Measurements from ENCODE around the gene STYXL1. TPM values are rescaled to one million over a fixed set of nuclear protein-coding genes. Genes with fewer than 3 reads are reported as not detected.
A peak's percentile ranks its signal among the peaks of the same experiment; 100 is the strongest.

STYXL1 gene
- total RNA-seq, 6 experiments from 2014 or later: 13.8 to 28.5 (median 21.2) TPM

- no peak for ATAC-seq
- intact Hi-C loops (cut with DNase I): no loop called here
- no peak for TF ChIP-seq POLR2A (IDR thresholded peaks at IDR 0.05)
- TF ChIP-seq CTCF (IDR thresholded peaks at IDR 0.05): no peak
- Histone ChIP-seq H3K4me3 (no peak overlapping the region), H3K27me3 (no peaks in the 10 kb centered on the region), H3K36me3 (peaks cover 0 to 19% (median 9%) of the 10 kb centered on the region in 4 donors), H3K9me3 (no peaks in the 10 kb centered on the region), H3K27ac (peak overlapping the region in 2 of 3 donors; percentile 62 to 96), H3K4me1 (peaks cover 0 to 80% (median 32%) of the 10 kb centered on the region in 4 donors)
- no peak for DNase-seq
- 65% methylated on average over 6 of the region's 9 CpGs for WGBS (ENCODE audit: insufficient coverage, low coverage, low lambda C conversion rate, missing lambda C conversion rate)
These were observed 99.6 kb downstream of the STYXL1 start for GRCh38 chr7:75948179-75948578.

Small RNA genes lying within 50 kb of the gene (small RNA-seq; reads per million reads assigned to genes)
- gene RNU6-863P: 0 to 0.52 reads per million in 2 experiments

Other genes with a start within 250 kb of the STYXL1 start
- gene CCL24, start 234.2 kb downstream of the STYXL1 start, total RNA-seq: 1 to 10 TPM in 2 of 6 experiments, not detected in 4; 1.1 to 1.2 TPM
- gene RHBDD2, start 169.0 kb downstream of the STYXL1 start, total RNA-seq: 10 to 100 TPM; 24.4 to 56.1 (median 31.7) TPM
- gene POR, start 132.8 kb downstream of the STYXL1 start, total RNA-seq: 1,000 to 10,000 TPM in 1 of 6 experiments, 100 to 1,000 TPM in 5; 370 to 1,042 (median 725) TPM
- gene TMEM120A, start 53.4 kb downstream of the STYXL1 start, total RNA-seq: 100 to 1,000 TPM in 1 of 6 experiments, 10 to 100 TPM in 5; 20.8 to 104 (median 53.1) TPM
- 100 to 1,000 TPM; 130 to 178 (median 164) TPM for gene MDH2, start 106 bp upstream of the STYXL1 start, total RNA-seq
- under 1 TPM in 4 of 6 experiments, not detected in 2; 0.14 to 0.37 (median 0.19) TPM for gene SRRM3, start 153.9 kb upstream of the STYXL1 start, total RNA-seq

Data from right lobe of liver (tissue), 6 donors.